HG03108 (cell line): ENCODE measurements around the gene RNF217.
"Not testable (repeated sequence)": the region's sequence is repeated elsewhere in the genome, so short reads cannot be mapped to it uniquely, and the experiment has no call there.

Experiments
- ATAC-seq: cut with Tn5 transposase; IDR thresholded peaks from one replicate; pipeline ENCODE4 v1.9.1; 2021; ENCODE audit warnings: moderate library complexity; ENCODE audit not compliant: unreplicated experiment

The RNF217 gene

GRCh38 chr6:125013938-125014660, 51.9 kb downstream of the RNF217 start:
- ATAC-seq = no peak

- no peak for ATAC-seq
These were observed 52.4 kb downstream of the RNF217 start for GRCh38 chr6:125014661-125014957.

GRCh38 chr6:125015152-125015551, 52.9 kb downstream of the RNF217 start:
- ATAC-seq = no peak

GRCh38 chr6:125018136-125018535, 55.9 kb downstream of the RNF217 start:
- no peak for ATAC-seq

- no peak for ATAC-seq
These were observed 57.0 kb downstream of the RNF217 start for GRCh38 chr6:125019281-125019680.

- ATAC-seq = no peak
These were observed 57.7 kb downstream of the RNF217 start for GRCh38 chr6:125019918-125020317.

- ATAC-seq = no peak
These were observed 58.1 kb downstream of the RNF217 start for GRCh38 chr6:125020385-125020784.

- no peak for ATAC-seq
These were observed 60.3 kb downstream of the RNF217 start for GRCh38 chr6:125022391-125022989.

- no peak for ATAC-seq
These were observed 63.1 kb downstream of the RNF217 start for GRCh38 chr6:125025164-125025854.

GRCh38 chr6:125027287-125027686, 65.0 kb downstream of the RNF217 start:
- ATAC-seq = no peak

- ATAC-seq = no peak
These were observed 68.7 kb downstream of the RNF217 start for GRCh38 chr6:125030969-125031368.

- ATAC-seq = no peak
These were observed 69.1 kb downstream of the RNF217 start for GRCh38 chr6:125031385-125031784.

GRCh38 chr6:125034929-125035328, 72.7 kb downstream of the RNF217 start:
- not testable (repeated sequence) for ATAC-seq

- ATAC-seq = not testable (repeated sequence)
These were observed 74.2 kb downstream of the RNF217 start for GRCh38 chr6:125036486-125036885.

GRCh38 chr6:125037827-125038226, 75.6 kb downstream of the RNF217 start:
- ATAC-seq = no peak

- no peak for ATAC-seq
These were observed 76.7 kb downstream of the RNF217 start for GRCh38 chr6:125038925-125039324.

GRCh38 chr6:125041740-125042459, 79.7 kb downstream of the RNF217 start:
- ATAC-seq = no peak

GRCh38 chr6:125044066-125044465, 81.8 kb downstream of the RNF217 start:
- ATAC-seq = no peak

- no peak for ATAC-seq
These were observed 82.4 kb downstream of the RNF217 start for GRCh38 chr6:125044667-125045066.

GRCh38 chr6:125046107-125046925, 84.1 kb downstream of the RNF217 start:
- ATAC-seq = no peak

GRCh38 chr6:125048274-125048673, 86.0 kb downstream of the RNF217 start:
- no peak for ATAC-seq
